ENCODE results near the gene TSTD1. TPM values are rescaled to one million over a fixed set of nuclear protein-coding genes. Genes with fewer than 3 reads are reported as not detected.

TSTD1 gene
- total RNA-seq, 1 donor from 2014 or later: 13.4 TPM

- no peak overlapping the region for H3K4me3 ChIP-seq
- no peak for DNase-seq
- H3K27ac ChIP-seq (replicated peaks): no peak overlapping the region
- H3K27me3 ChIP-seq (ENCODE audit: low read depth): peaks cover 50% of the 10 kb centered on the region
- TF ChIP-seq, protein P1, sequence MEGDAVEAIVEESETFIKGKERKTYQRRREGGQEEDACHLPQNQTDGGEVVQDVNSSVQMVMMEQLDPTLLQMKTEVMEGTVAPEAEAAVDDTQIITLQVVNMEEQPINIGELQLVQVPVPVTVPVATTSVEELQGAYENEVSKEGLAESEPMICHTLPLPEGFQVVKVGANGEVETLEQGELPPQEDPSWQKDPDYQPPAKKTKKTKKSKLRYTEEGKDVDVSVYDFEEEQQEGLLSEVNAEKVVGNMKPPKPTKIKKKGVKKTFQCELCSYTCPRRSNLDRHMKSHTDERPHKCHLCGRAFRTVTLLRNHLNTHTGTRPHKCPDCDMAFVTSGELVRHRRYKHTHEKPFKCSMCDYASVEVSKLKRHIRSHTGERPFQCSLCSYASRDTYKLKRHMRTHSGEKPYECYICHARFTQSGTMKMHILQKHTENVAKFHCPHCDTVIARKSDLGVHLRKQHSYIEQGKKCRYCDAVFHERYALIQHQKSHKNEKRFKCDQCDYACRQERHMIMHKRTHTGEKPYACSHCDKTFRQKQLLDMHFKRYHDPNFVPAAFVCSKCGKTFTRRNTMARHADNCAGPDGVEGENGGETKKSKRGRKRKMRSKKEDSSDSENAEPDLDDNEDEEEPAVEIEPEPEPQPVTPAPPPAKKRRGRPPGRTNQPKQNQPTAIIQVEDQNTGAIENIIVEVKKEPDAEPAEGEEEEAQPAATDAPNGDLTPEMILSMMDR (IDR thresholded peaks at IDR 0.05; ENCODE audit: borderline replicate concordance): no peak
- no peaks in the 10 kb centered on the region for H3K4me1 ChIP-seq
- no peaks in the 10 kb centered on the region for H3K36me3 ChIP-seq
- intact Hi-C loops (cut with micrococcal nuclease): loop anchor here (10.0 kb wide), 1 partner anchor 60 kb away; no protein-coding TSS in a partner anchor
- H3K9me3 ChIP-seq (replicated peaks): no peaks in the 10 kb centered on the region
Observed at GRCh38 chr1:161054805-161055204, 16.0 kb upstream of the TSTD1 start.

- Histone ChIP-seq H3K27ac (replicated peaks) (no peak overlapping the region), H3K36me3 (no peaks in the 10 kb centered on the region), H3K9me3 (replicated peaks) (no peaks in the 10 kb centered on the region), H3K4me1 (no peaks in the 10 kb centered on the region), H3K4me3 (no peak overlapping the region), H3K27me3 (ENCODE audit: low read depth) (peaks cover 50% of the 10 kb centered on the region)
- TF ChIP-seq, protein P1 (IDR thresholded peaks at IDR 0.05; ENCODE audit: borderline replicate concordance): no peak
- DNase-seq: no peak
- intact Hi-C loops (cut with micrococcal nuclease): loop anchor here (10.0 kb wide), 1 partner anchor 59 kb away; no protein-coding TSS in a partner anchor
Observed at GRCh38 chr1:161054232-161054631, 15.5 kb upstream of the TSTD1 start.

DNA sequence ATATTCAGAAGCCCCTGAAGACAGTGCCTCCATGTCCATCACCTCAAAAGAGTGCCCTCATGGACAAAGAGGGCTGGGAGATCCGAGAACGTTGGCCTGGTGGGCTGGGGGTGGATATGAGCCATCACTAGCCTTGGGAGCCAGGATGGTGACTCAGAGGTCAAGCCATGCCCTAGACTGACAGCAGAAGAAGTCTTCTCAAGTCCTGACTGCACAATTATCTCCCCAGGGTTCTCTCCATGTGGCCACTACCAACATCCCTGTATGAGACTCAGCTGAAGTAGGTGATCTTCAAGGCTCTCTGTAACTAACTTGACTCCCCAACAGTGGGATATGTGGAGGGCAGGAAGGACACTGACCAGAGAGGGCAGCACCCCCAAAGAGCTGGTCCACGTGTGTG, 14.1 kb upstream of the TSTD1 start:
- no peak for DNase-seq
- TF ChIP-seq, protein P1 (IDR thresholded peaks at IDR 0.05; ENCODE audit: borderline replicate concordance): no peak
- peaks cover 42% of the 10 kb centered on the region for H3K27me3 ChIP-seq (ENCODE audit: low read depth)
- H3K27ac ChIP-seq (replicated peaks): no peak overlapping the region
- no peaks in the 10 kb centered on the region for H3K9me3 ChIP-seq (replicated peaks)
- no peak overlapping the region for H3K4me3 ChIP-seq
- intact Hi-C loops (cut with micrococcal nuclease): loop anchor here (10.0 kb wide), 1 partner anchor 58 kb away; no protein-coding TSS in a partner anchor
- no peaks in the 10 kb centered on the region for H3K4me1 ChIP-seq
- no peaks in the 10 kb centered on the region for H3K36me3 ChIP-seq

GRCh38 chr1:161051219-161051618, 12.5 kb upstream of the TSTD1 start:
- H3K27me3 ChIP-seq (ENCODE audit: low read depth): peaks cover 26% of the 10 kb centered on the region
- TF ChIP-seq, protein P1 (IDR thresholded peaks at IDR 0.05; ENCODE audit: borderline replicate concordance): no peak
- intact Hi-C loops (cut with micrococcal nuclease): loop anchor here (10.0 kb wide), 1 partner anchor 56 kb away; no protein-coding TSS in a partner anchor
- peaks cover 9% of the 10 kb centered on the region for H3K4me1 ChIP-seq
- no peaks in the 10 kb centered on the region for H3K36me3 ChIP-seq
- DNase-seq: no peak
- H3K27ac ChIP-seq (replicated peaks): no peak overlapping the region
- no peaks in the 10 kb centered on the region for H3K9me3 ChIP-seq (replicated peaks)
- no peak overlapping the region for H3K4me3 ChIP-seq

- TF ChIP-seq, protein P1 (IDR thresholded peaks at IDR 0.05; ENCODE audit: borderline replicate concordance): no peak
- H3K4me1 ChIP-seq: peaks cover 24% of the 10 kb centered on the region
- H3K36me3 ChIP-seq: no peaks in the 10 kb centered on the region
- no peak for DNase-seq
- intact Hi-C loops (cut with micrococcal nuclease): no loop called here
- H3K9me3 ChIP-seq (replicated peaks): no peaks in the 10 kb centered on the region
- H3K27me3 ChIP-seq (ENCODE audit: low read depth): peaks cover 7% of the 10 kb centered on the region
- no peak overlapping the region for H3K4me3 ChIP-seq
- no peak overlapping the region for H3K27ac ChIP-seq (replicated peaks)
Observed at GRCh38 chr1:161048949-161049722, 10.4 kb upstream of the TSTD1 start.

Data from left ventricle myocardium inferior (tissue), 1 donor.